PC-9 (cell line): ENCODE measurements around the gene AGMO. TPM values are rescaled to one million over a fixed set of nuclear protein-coding genes. Genes with fewer than 3 reads are reported as not detected.

Source experiments
- BruUV-seq: library from RNA; stranded (reverse); fragments of 400-500 nt; replicated peaks from 2 replicates; lab custom pipeline; 2021; lab: Mats Ljungman, UMichigan
- CTCF ChIA-PET: fragments of 300-600 bp; sonication (Branson Sonifier 250); formaldehyde crosslinking; loops from one replicate; lab custom pipeline; 2022; ENCODE audit warnings: antibody characterized with exemption; lab: Charles Lee
- POLR2A ChIA-PET: fragments of 300-600 bp; sonication (Branson Sonifier 250); formaldehyde crosslinking; loops from one replicate; lab custom pipeline; 2022; ENCODE audit warnings: antibody characterized with exemption; ENCODE audit not compliant: unreplicated experiment; lab: Charles Lee
- DNase-seq, 2 experiments: peaks; one replicate each; pipeline versions ENCODE4 v3.0.0 to v3.0.0-alpha.2; 2015 to 2022; ENCODE audit warnings: mixed read lengths in 1 of 2
- H2AFZ ChIP-seq: fragments of 200-600 bp; sonication (generic); 2 replicates; pipeline ENCODE4 v1.8.1; 2017; ENCODE audit warnings: antibody characterized with exemption
- H3F3A ChIP-seq: fragments of 200-600 bp; sonication (generic); 2 replicates; pipeline ENCODE4 v1.8.1; 2017; ENCODE audit warnings: antibody characterized with exemption, mild to moderate bottlenecking, low read depth; ENCODE audit not compliant: insufficient read depth
- H3K27ac ChIP-seq: fragments of 200-600 bp; sonication (generic); 2 replicates; pipeline ENCODE4 v1.6.1; 2016; ENCODE audit warnings: mixed run types
- H3K27me3 ChIP-seq: fragments of 200-600 bp; sonication (generic); 2 replicates; pipeline ENCODE4 v1.6.1; 2016; ENCODE audit warnings: low read depth, mixed run types; ENCODE audit not compliant: insufficient read depth
- H3K36me3 ChIP-seq: fragments of 200-600 bp; sonication (generic); 2 replicates; pipeline ENCODE4 v1.6.1; 2016; ENCODE audit warnings: low read depth, mixed run types
- H3K4me1 ChIP-seq: fragments of 200-600 bp; sonication (generic); replicated peaks from 2 replicates; pipeline ENCODE4 v1.6.1; 2016; ENCODE audit warnings: mixed run types; ENCODE audit not compliant: insufficient read depth
- H3K4me2 ChIP-seq: fragments of 200-600 bp; sonication (generic); 2 replicates; pipeline ENCODE4 v1.6.1; 2017; ENCODE audit warnings: mixed run types
- H3K4me3 ChIP-seq: fragments of 200-600 bp; sonication (generic); 2 replicates; pipeline ENCODE4 v1.6.1; 2016; ENCODE audit warnings: mixed run types
- H3K79me2 ChIP-seq: fragments of 200-600 bp; sonication (generic); 2 replicates; pipeline ENCODE4 v1.6.1; 2017; ENCODE audit warnings: low read depth, mixed run types
- H3K9me2 ChIP-seq: fragments of 200-600 bp; sonication (generic); 2 replicates; pipeline ENCODE4 v1.8.1; 2017; ENCODE audit warnings: mild to moderate bottlenecking; ENCODE audit not compliant: insufficient read depth
- H3K9me3 ChIP-seq: fragments of 200-600 bp; sonication (generic); 2 replicates; pipeline ENCODE4 v1.8.1; 2016; ENCODE audit warnings: low read depth; ENCODE audit not compliant: insufficient read depth
- H4K20me1 ChIP-seq: fragments of 200-600 bp; sonication (generic); 2 replicates; pipeline ENCODE4 v1.8.1; 2017; ENCODE audit not compliant: insufficient read depth
- CTCF ChIP-seq: fragments of 200-600 bp; sonication (generic); conservative IDR thresholded peaks from 2 replicates; pipeline ENCODE4 v1.6.1; 2017; ENCODE audit warnings: mixed run types, antibody characterized with exemption, mild to moderate bottlenecking, moderate library complexity
- EZH2 ChIP-seq: fragments of 200-600 bp; sonication (generic); IDR thresholded peaks from 2 replicates; pipeline ENCODE4 v1.8.0; 2017; ENCODE audit warnings: antibody characterized with exemption, low read depth
- intact Hi-C: fragments of 100-400 bp; cut with micrococcal nuclease; formaldehyde crosslinking; loops from one replicate; pipeline ENCODE4 v1.10.0; 2022; ENCODE audit not compliant: unreplicated experiment
- total RNA-seq: library from RNA; stranded (reverse); gene quantifications from 2 replicates; pipeline ENCODE4 v1.2.3, GENCODE V29; 2021

AGMO gene
- total RNA-seq, 1 experiment from 2014 or later, result not detected

GRCh38 chr7:15389073-15389472 lies 172.7 kb downstream of the AGMO start:
- no peak for DNase-seq
- Histone ChIP-seq H2AFZ (no peak overlapping the region), H3K79me2 (no peaks in the 10 kb centered on the region), H4K20me1 (no peaks in the 10 kb centered on the region), H3K4me3 (no peak overlapping the region), H3K4me1 (no peaks in the 10 kb centered on the region), H3K27me3 (no peaks in the 10 kb centered on the region), H3K36me3 (no peaks in the 10 kb centered on the region), H3K4me2 (no peak overlapping the region), H3K9me2 (no peaks in the 10 kb centered on the region), H3F3A (no peaks in the 10 kb centered on the region), H3K27ac (no peak overlapping the region), H3K9me3 (no peaks in the 10 kb centered on the region)
- CTCF ChIA-PET, result no interaction called here
- intact Hi-C loops, result no loop called here
- POLR2A ChIA-PET, result no interaction called here
- no TSS peak for BruUV-seq
- TF ChIP-seq EZH2 (no peak), CTCF (no peak; the same call in 1 of the 2 replicates)

- CTCF ChIA-PET, result no interaction called here
- H3K9me3 ChIP-seq, result peaks cover 5% of the 10 kb centered on the region; the same call in 1 of the 2 replicates
- POLR2A ChIA-PET, result no interaction called here
- no peak overlapping the region for H2AFZ ChIP-seq
- H3K4me1 ChIP-seq, result no peaks in the 10 kb centered on the region
- no peak overlapping the region for H3K27ac ChIP-seq
- H3K4me3 ChIP-seq, result no peak overlapping the region
- intact Hi-C loops, result no loop called here
- BruUV-seq, result no TSS peak
- H3K4me2 ChIP-seq, result no peak overlapping the region
- H3K36me3 ChIP-seq, result no peaks in the 10 kb centered on the region
- H3K27me3 ChIP-seq, result no peaks in the 10 kb centered on the region
- no peaks in the 10 kb centered on the region for H3F3A ChIP-seq
- DNase-seq, result no peak
- no peaks in the 10 kb centered on the region for H3K9me2 ChIP-seq
- H3K79me2 ChIP-seq, result no peaks in the 10 kb centered on the region
- TF ChIP-seq CTCF, result no peak
- TF ChIP-seq EZH2, result no peak
- no peaks in the 10 kb centered on the region for H4K20me1 ChIP-seq
These were observed 183.2 kb downstream of the AGMO start for GRCh38 chr7:15378494-15379145.

- Histone ChIP-seq H3K9me2 (no peaks in the 10 kb centered on the region), H3K36me3 (no peaks in the 10 kb centered on the region), H3K9me3 (no peaks in the 10 kb centered on the region), H4K20me1 (no peaks in the 10 kb centered on the region), H3K27me3 (no peaks in the 10 kb centered on the region), H3K4me2 (no peak overlapping the region), H3K79me2 (no peaks in the 10 kb centered on the region), H2AFZ (no peak overlapping the region), H3K4me1 (no peaks in the 10 kb centered on the region), H3F3A (no peaks in the 10 kb centered on the region), H3K4me3 (no peak overlapping the region), H3K27ac (no peak overlapping the region)
- intact Hi-C loops, result no loop called here
- DNase-seq, result no peak
- no peak for TF ChIP-seq EZH2
- no peak for TF ChIP-seq CTCF
- ChIA-PET CTCF (no interaction called here), POLR2A (no interaction called here)
- no TSS peak for BruUV-seq
These were observed 185.2 kb downstream of the AGMO start for GRCh38 chr7:15376600-15376999.
